OCI-LY1 (cell line): Measurements from ENCODE around the gene MTNR1B.

Experiments used
- EZH2 ChIP-seq: fragments of 200-600 bp; sonication (generic), shearing (Covaris generic); IDR thresholded peaks from 2 replicates; pipeline ENCODE4 v1.8.0; 2017; ENCODE audit warnings: borderline replicate concordance, mixed run types, mild to moderate bottlenecking, antibody characterized with exemption, low read length, moderate library complexity, mixed read lengths
- TF ChIP-seq, protein P1 (sequence below): fragments of 200-600 bp; sonication (generic), shearing (Covaris generic); IDR thresholded peaks from 2 replicates; pipeline ENCODE4 v1.5.1; 2017; ENCODE audit warnings: mild to moderate bottlenecking, antibody characterized with exemption, low read length, moderate library complexity, mixed read lengths

DNA sequence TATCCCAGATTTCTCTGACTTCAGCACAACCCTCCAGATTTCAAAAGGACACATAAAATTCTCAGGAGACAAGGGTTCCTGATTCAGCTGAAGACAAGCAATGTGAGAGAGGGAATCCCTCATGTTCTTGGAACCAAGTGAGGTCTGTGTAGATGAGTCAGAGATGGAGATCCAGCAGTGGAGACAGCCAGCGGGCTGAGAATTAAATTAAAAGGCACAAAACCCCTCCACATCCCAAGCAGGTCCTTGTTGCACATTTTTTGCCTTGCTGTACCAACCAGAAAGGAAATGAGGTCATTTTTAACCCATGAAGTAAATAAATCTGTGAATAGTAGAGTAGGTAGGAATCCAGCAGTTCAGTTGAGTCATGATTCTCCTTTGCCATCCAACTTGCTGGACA is 9.7 kb downstream of the MTNR1B start:
- TF ChIP-seq, protein P1, sequence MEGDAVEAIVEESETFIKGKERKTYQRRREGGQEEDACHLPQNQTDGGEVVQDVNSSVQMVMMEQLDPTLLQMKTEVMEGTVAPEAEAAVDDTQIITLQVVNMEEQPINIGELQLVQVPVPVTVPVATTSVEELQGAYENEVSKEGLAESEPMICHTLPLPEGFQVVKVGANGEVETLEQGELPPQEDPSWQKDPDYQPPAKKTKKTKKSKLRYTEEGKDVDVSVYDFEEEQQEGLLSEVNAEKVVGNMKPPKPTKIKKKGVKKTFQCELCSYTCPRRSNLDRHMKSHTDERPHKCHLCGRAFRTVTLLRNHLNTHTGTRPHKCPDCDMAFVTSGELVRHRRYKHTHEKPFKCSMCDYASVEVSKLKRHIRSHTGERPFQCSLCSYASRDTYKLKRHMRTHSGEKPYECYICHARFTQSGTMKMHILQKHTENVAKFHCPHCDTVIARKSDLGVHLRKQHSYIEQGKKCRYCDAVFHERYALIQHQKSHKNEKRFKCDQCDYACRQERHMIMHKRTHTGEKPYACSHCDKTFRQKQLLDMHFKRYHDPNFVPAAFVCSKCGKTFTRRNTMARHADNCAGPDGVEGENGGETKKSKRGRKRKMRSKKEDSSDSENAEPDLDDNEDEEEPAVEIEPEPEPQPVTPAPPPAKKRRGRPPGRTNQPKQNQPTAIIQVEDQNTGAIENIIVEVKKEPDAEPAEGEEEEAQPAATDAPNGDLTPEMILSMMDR = no peak
- TF ChIP-seq EZH2 = no peak
